ENCODE data around the gene ADGRB3.

DNA sequence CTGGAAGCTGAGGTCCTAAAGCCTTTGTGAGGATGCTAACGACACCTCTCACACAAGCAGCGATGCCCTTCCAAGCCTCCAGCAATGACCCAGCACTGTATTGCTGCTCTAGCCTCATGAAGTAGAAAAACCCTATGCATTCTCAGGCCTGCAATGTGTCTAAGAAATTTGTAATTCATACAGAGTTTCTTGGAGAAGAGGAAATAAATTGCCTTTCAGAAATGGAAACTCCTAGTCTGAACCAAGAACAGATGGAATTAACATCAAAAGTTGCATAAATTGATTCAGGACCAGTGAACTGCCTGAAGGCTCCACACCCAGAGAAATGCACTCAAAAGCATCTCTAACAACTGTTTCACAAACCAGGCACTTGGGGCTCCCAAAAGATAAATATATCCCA lies 353.6 kb downstream of the ADGRB3 start:
- TF ChIP-seq POLR2AphosphoS5 (IDR thresholded peaks at IDR 0.05; ENCODE audit: borderline replicate concordance, low read depth, low read length) (no peak), EZH2 (IDR thresholded peaks at IDR 0.05) (no peak), FOXP2 (optimal IDR thresholded peaks at IDR 0.05; ENCODE audit: control extremely low read depth, extremely low read length, insufficient read depth) (no peak)

Measured in SK-N-MC (cell line).